Neural cell (in vitro differentiated cells): Measurements from ENCODE around the gene MYO9A. TPM values are rescaled to one million over a fixed set of nuclear protein-coding genes. Genes with fewer than 3 reads are reported as not detected.

Experiments used
- H2AFZ ChIP-seq: fragments of 200-600, 300-800 bp; sonication (generic), shearing (Covaris generic); 2 replicates; pipeline ENCODE4 v1.6.0; 2014; ENCODE audit warnings: low read depth, mild to moderate bottlenecking, antibody characterized with exemption, low read length, moderate library complexity
- H3F3A ChIP-seq: fragments of 200-600 bp; shearing (Covaris generic); 2 replicates; pipeline ENCODE4 v1.6.1; 2016; ENCODE audit warnings: mild to moderate bottlenecking, moderate library complexity, mixed read lengths, antibody characterized with exemption, low read length; ENCODE audit not compliant: insufficient read depth, poor library complexity, severe bottlenecking
- H3K27ac ChIP-seq: fragments of 200-600, 300-800 bp; sonication (generic), shearing (Covaris generic); 2 replicates; pipeline ENCODE4 v1.5.1; 2014; ENCODE audit warnings: mild to moderate bottlenecking, low read length, moderate library complexity
- H3K27me3 ChIP-seq: fragments of 300-800, 200-600 bp; sonication (generic), shearing (Covaris generic); 2 replicates; pipeline ENCODE4 v1.6.0; 2014; ENCODE audit warnings: mild to moderate bottlenecking, low read depth, low read length, moderate library complexity; ENCODE audit not compliant: insufficient read depth
- H3K36me3 ChIP-seq: fragments of 300-800, 200-600 bp; sonication (generic), shearing (Covaris generic); 2 replicates; pipeline ENCODE4 v1.5.1; 2014; ENCODE audit warnings: mild to moderate bottlenecking, antibody characterized with exemption, low read length, moderate library complexity; ENCODE audit not compliant: insufficient read depth
- H3K4me2 ChIP-seq: fragments of 300-800, 200-600 bp; sonication (generic), shearing (Covaris generic); 2 replicates; pipeline ENCODE4 v1.6.0; 2014; ENCODE audit warnings: mild to moderate bottlenecking, low read length
- H3K4me3 ChIP-seq: fragments of 300-800, 200-600 bp; sonication (generic), shearing (Covaris generic); 2 replicates; pipeline ENCODE4 v1.5.1; 2014; ENCODE audit warnings: mild to moderate bottlenecking, low read length, moderate library complexity
- H3K79me2 ChIP-seq: fragments of 200-600 bp; shearing (Covaris generic); replicated peaks from 2 replicates; pipeline ENCODE4 v1.6.0; 2014; ENCODE audit warnings: mild to moderate bottlenecking, low read length, moderate library complexity; ENCODE audit not compliant: insufficient read depth
- H3K9ac ChIP-seq: fragments of 300-800, 200-600 bp; sonication (generic), shearing (Covaris generic); 2 replicates; pipeline ENCODE4 v1.6.1; 2016; ENCODE audit warnings: mild to moderate bottlenecking, low read length, mixed read lengths
- H3K9me2 ChIP-seq: fragments of 200-600 bp; shearing (Covaris generic); 2 replicates; pipeline ENCODE4 v1.6.1; 2016; ENCODE audit warnings: mild to moderate bottlenecking, low read length, mixed read lengths; ENCODE audit not compliant: insufficient read depth
- H3K9me3 ChIP-seq: fragments of 200-600, 300-800 bp; sonication (generic), shearing (Covaris generic); 2 replicates; pipeline ENCODE4 v1.6.1; 2016; ENCODE audit warnings: mild to moderate bottlenecking, mixed run types, low read length, moderate library complexity, mixed read lengths
- H4K20me1 ChIP-seq: fragments of 200-600 bp; shearing (Covaris generic); 2 replicates; pipeline ENCODE4 v1.6.1; 2016; ENCODE audit warnings: mild to moderate bottlenecking, mixed run types; ENCODE audit not compliant: insufficient read depth
- CTCF ChIP-seq: fragments of 450-650 bp; IDR thresholded peaks from 2 replicates; pipeline ENCODE4 v1.5.1; 2014; ENCODE audit warnings: antibody characterized with exemption, mild to moderate bottlenecking, moderate library complexity; ENCODE audit not compliant: poor library complexity, severe bottlenecking
- EP300 ChIP-seq: fragments of 450-650 bp; conservative IDR thresholded peaks from 2 replicates; pipeline ENCODE4 v1.6.1; 2014; ENCODE audit warnings: antibody characterized with exemption, mild to moderate bottlenecking, moderate library complexity; ENCODE audit not compliant: poor library complexity, severe bottlenecking
- EZH2 ChIP-seq: fragments of 200-600, 300-800 bp; shearing (Covaris generic), sonication (generic); IDR thresholded peaks from 2 replicates; pipeline ENCODE4 v1.6.1; 2014; ENCODE audit warnings: antibody characterized with exemption, low read length, borderline replicate concordance, mild to moderate bottlenecking; ENCODE audit not compliant: insufficient read depth, poor library complexity, severe bottlenecking
- MXI1 ChIP-seq: fragments of 450-650 bp; conservative IDR thresholded peaks from 2 replicates; pipeline ENCODE4 v1.6.1; 2014; ENCODE audit warnings: antibody characterized with exemption, mild to moderate bottlenecking; ENCODE audit not compliant: poor library complexity, severe bottlenecking
- POLR2AphosphoS5 ChIP-seq: IDR thresholded peaks from 2 replicates; pipeline ENCODE4 v1.6.1; 2012
- RAD21 ChIP-seq: fragments of 450-650 bp; conservative IDR thresholded peaks from 2 replicates; pipeline ENCODE4 v1.6.1; 2014; ENCODE audit warnings: antibody characterized with exemption, mild to moderate bottlenecking, moderate library complexity
- REST ChIP-seq: IDR thresholded peaks from 2 replicates; pipeline ENCODE4 v1.6.1; 2012; ENCODE audit warnings: borderline replicate concordance
- SMC3 ChIP-seq: fragments of 450-650 bp; conservative IDR thresholded peaks from 2 replicates; pipeline ENCODE4 v1.6.1; 2014; ENCODE audit warnings: antibody characterized with exemption, mild to moderate bottlenecking, moderate library complexity; ENCODE audit not compliant: poor library complexity
- TAF1 ChIP-seq: IDR thresholded peaks from 2 replicates; pipeline ENCODE4 v1.6.1; 2012; ENCODE audit warnings: low read depth
- polyA plus RNA-seq: library from polyadenylated mRNA; depleted of rRNA; stranded (reverse); fragments of >200 nt; gene quantifications from 2 replicates; pipeline ENCODE4 v1.2.3, GENCODE V29; 2014

Gene MYO9A
- polyA plus RNA-seq, 1 donor from 2014 or later: 22.7 TPM

- H3F3A ChIP-seq: no peaks in the 10 kb centered on the region
- H3K9me2 ChIP-seq: no peaks in the 10 kb centered on the region
- H2AFZ ChIP-seq: no peak overlapping the region
- H3K27ac ChIP-seq: no peak overlapping the region
- H3K79me2 ChIP-seq: peaks cover 4% of the 10 kb centered on the region
- no peak overlapping the region for H3K9ac ChIP-seq
- H4K20me1 ChIP-seq: no peaks in the 10 kb centered on the region
- no peak overlapping the region for H3K4me2 ChIP-seq
- H3K27me3 ChIP-seq: no peaks in the 10 kb centered on the region
- TF ChIP-seq CTCF (no peak), RAD21 (no peak), MXI1 (no peak), TAF1 (no peak), EP300 (no peak), REST (no peak), EZH2 (no peak), POLR2AphosphoS5 (no peak), SMC3 (no peak)
- no peaks in the 10 kb centered on the region for H3K36me3 ChIP-seq
- H3K9me3 ChIP-seq: no peaks in the 10 kb centered on the region
- H3K4me3 ChIP-seq: no peak overlapping the region
Measured at GRCh38 chr15:72082176-72082575, 35.8 kb downstream of the MYO9A start.

- H3K36me3 ChIP-seq: no peaks in the 10 kb centered on the region
- H3K9me3 ChIP-seq: no peaks in the 10 kb centered on the region
- no peak overlapping the region for H3K27ac ChIP-seq
- no peaks in the 10 kb centered on the region for H3K9me2 ChIP-seq
- no peaks in the 10 kb centered on the region for H3F3A ChIP-seq
- peaks cover 6% of the 10 kb centered on the region for H3K79me2 ChIP-seq
- H2AFZ ChIP-seq: no peak overlapping the region
- no peak overlapping the region for H3K9ac ChIP-seq
- no peak overlapping the region for H3K4me3 ChIP-seq
- H3K4me2 ChIP-seq: no peak overlapping the region
- TF ChIP-seq SMC3 (no peak), CTCF (no peak), RAD21 (no peak), EP300 (no peak), REST (no peak), MXI1 (no peak), EZH2 (no peak), POLR2AphosphoS5 (no peak), TAF1 (no peak)
- no peaks in the 10 kb centered on the region for H3K27me3 ChIP-seq
- H4K20me1 ChIP-seq: no peaks in the 10 kb centered on the region
Measured at GRCh38 chr15:72078887-72079286, 39.1 kb downstream of the MYO9A start.
